SK-N-SH (cell line): ENCODE results near the gene RAPH1. TPM values are rescaled to one million over a fixed set of nuclear protein-coding genes. Genes with fewer than 3 reads are reported as not detected.

ENCODE experiments used
- CTCF ChIA-PET: fragments of 300-600, 350-600 bp; formaldehyde crosslinking; extraction: SDS; loops from one replicate; lab custom pipeline; 2021; lab: Yijun Ruan, JAX
- POLR2A ChIA-PET: fragments of 350-600 bp; sonication (Branson Sonifier 250); formaldehyde crosslinking; extraction: SDS; loops from one replicate; lab custom pipeline; 2020; ENCODE audit warnings: antibody characterized with exemption, inconsistent platforms; lab: Yijun Ruan, JAX
- DNase-seq: peaks from one replicate; pipeline ENCODE4 v3.0.0; 2012
- H2AFZ ChIP-seq: fragments of 200-600 bp; sonication (generic); 2 replicates; pipeline ENCODE4 v1.8.1; 2016; ENCODE audit warnings: antibody characterized with exemption, mild to moderate bottlenecking, low read depth
- H3F3A ChIP-seq: fragments of 200-600 bp; sonication (generic); replicated peaks from 2 replicates; pipeline ENCODE3; 2016; ENCODE audit warnings: antibody characterized with exemption, mild to moderate bottlenecking; ENCODE audit not compliant: insufficient read depth
- H3K27ac ChIP-seq, 2 experiments: fragments of 200-500 bp in 1 of 2; fragments of 200-600 bp in 1 of 2; sonication (Bioruptor generic) in 1 of 2; sonication (generic), shearing (Covaris generic) in 1 of 2; 2 replicates each; pipeline versions ENCODE4 v1.5.1 to v1.6.1; 2014 to 2016; ENCODE audit warnings: low read depth in 2 of 2, inconsistent platforms in 1 of 2, low read length in 1 of 2, mild to moderate bottlenecking in 1 of 2, mixed read lengths in 1 of 2
- H3K27me3 ChIP-seq: fragments of 200-600 bp; sonication (generic), shearing (Covaris generic); 2 replicates; pipeline ENCODE4 v1.6.1; 2016; ENCODE audit warnings: mixed run types; ENCODE audit not compliant: insufficient read depth
- H3K36me3 ChIP-seq, 2 experiments: fragments of 200-500 bp in 1 of 2; fragments of 200-600 bp in 1 of 2; sonication (Bioruptor generic) in 1 of 2; sonication (generic) in 1 of 2; replicated peaks in 1 of 2; 2 replicates each; pipeline versions ENCODE3 to v1.5.1; 2014 to 2016; ENCODE audit warnings: low read length in 1 of 2, mild to moderate bottlenecking in 1 of 2; ENCODE audit not compliant: insufficient read depth in 2 of 2, control insufficient read depth in 1 of 2
- H3K4me1 ChIP-seq, 2 experiments: fragments of 200-500 bp in 1 of 2; fragments of 200-600 bp in 1 of 2; sonication (Bioruptor generic) in 1 of 2; sonication (generic), shearing (Covaris generic) in 1 of 2; 2 replicates each; pipeline versions ENCODE4 v1.5.1 to v1.6.1; 2014 to 2016; ENCODE audit warnings: low read depth in 1 of 2, low read length in 1 of 2, mixed run types in 1 of 2; ENCODE audit not compliant: insufficient read depth in 2 of 2, control insufficient read depth in 1 of 2
- H3K4me2 ChIP-seq: fragments of 200-600 bp; sonication (generic), shearing (Covaris generic); 2 replicates; pipeline ENCODE4 v1.6.1; 2017; ENCODE audit warnings: mixed run types
- H3K4me3 ChIP-seq, 2 experiments: fragments of 200-500 bp in 1 of 2; fragments of 200-600 bp in 1 of 2; sonication (Bioruptor generic) in 1 of 2; sonication (generic), shearing (Covaris generic) in 1 of 2; 2 replicates each; pipeline versions ENCODE4 v1.5.1 to v1.8.1; 2014 to 2016; ENCODE audit warnings: low read depth in 2 of 2, inconsistent platforms in 1 of 2, low read length in 1 of 2, mild to moderate bottlenecking in 1 of 2, mixed read lengths in 1 of 2, moderate library complexity in 1 of 2
- H3K79me2 ChIP-seq: fragments of 200-600 bp; sonication (generic); 2 replicates; pipeline ENCODE4 v1.8.1; 2017; ENCODE audit warnings: mild to moderate bottlenecking; ENCODE audit not compliant: insufficient read depth
- H3K9ac ChIP-seq: fragments of 200-600 bp; sonication (generic); 2 replicates; pipeline ENCODE4 v1.6.1; 2017; ENCODE audit warnings: mixed run types
- H3K9me2 ChIP-seq: fragments of 200-600 bp; sonication (generic); 2 replicates; pipeline ENCODE4 v1.6.1; 2017; ENCODE audit warnings: mixed run types
- H3K9me3 ChIP-seq: fragments of 200-600 bp; sonication (generic); 2 replicates; pipeline ENCODE4 v1.6.1; 2017; ENCODE audit warnings: mixed run types, mild to moderate bottlenecking, moderate library complexity
- H4K20me1 ChIP-seq: fragments of 200-600 bp; sonication (generic); 2 replicates; pipeline ENCODE4 v1.6.1; 2017; ENCODE audit warnings: mild to moderate bottlenecking, mixed run types; ENCODE audit not compliant: insufficient read depth
- CHD2 ChIP-seq: fragments of 150-350 bp; IDR thresholded peaks from 2 replicates; pipeline ENCODE4 v1.6.1; 2018; ENCODE audit warnings: low read length; ENCODE audit not compliant: partially characterized antibody
- CTCF ChIP-seq: fragments of 200-600 bp; sonication (generic); IDR thresholded peaks from 2 replicates; pipeline ENCODE4 v1.6.1; 2017; ENCODE audit warnings: antibody characterized with exemption, mild to moderate bottlenecking, moderate library complexity
- ELF1 ChIP-seq: IDR thresholded peaks from 2 replicates; pipeline ENCODE4 v1.4.0; 2012
- EZH2phosphoT487 ChIP-seq: fragments of 200-600 bp; sonication (generic); IDR thresholded peaks from 2 replicates; pipeline ENCODE4 v1.6.1; 2017; ENCODE audit warnings: low read depth, mixed run types, mild to moderate bottlenecking, antibody characterized with exemption, moderate library complexity, borderline replicate concordance
- FOSL2 ChIP-seq: IDR thresholded peaks from 2 replicates; pipeline ENCODE4 v1.4.0; 2012; ENCODE audit warnings: low read depth, mild to moderate bottlenecking, moderate library complexity, borderline replicate concordance
- GATA2 ChIP-seq: sonication (generic); formaldehyde crosslinking; IDR thresholded peaks from 2 replicates; pipeline ENCODE4 v1.5.0; 2020; ENCODE audit warnings: mild to moderate bottlenecking, missing genetic modification reagents
- IRF3 ChIP-seq: fragments of 150-350 bp; IDR thresholded peaks from 2 replicates; pipeline ENCODE4 v1.6.1; 2016; ENCODE audit warnings: mild to moderate bottlenecking, low read depth, low read length
- JUND ChIP-seq: IDR thresholded peaks from 2 replicates; pipeline ENCODE4 v1.4.0; 2012
- MEF2A ChIP-seq: IDR thresholded peaks from 2 replicates; pipeline ENCODE4 v1.4.0; 2012; ENCODE audit warnings: low read depth, borderline replicate concordance
- MXI1 ChIP-seq: IDR thresholded peaks from 2 replicates; pipeline ENCODE4 v1.6.1; 2012; ENCODE audit warnings: mild to moderate bottlenecking, low read depth, low read length, improper control_type of control experiment
- NFIC ChIP-seq: IDR thresholded peaks from 2 replicates; pipeline ENCODE4 v1.4.0; 2012; ENCODE audit warnings: borderline replicate concordance
- PBX3 ChIP-seq: IDR thresholded peaks from 2 replicates; pipeline ENCODE4; 2012
- POLR2AphosphoS5 ChIP-seq: IDR thresholded peaks from 2 replicates; pipeline ENCODE4 v1.6.1; 2012; ENCODE audit warnings: low read depth, low read length
- RCOR1 ChIP-seq: fragments of 150-350 bp; IDR thresholded peaks from 2 replicates; pipeline ENCODE4 v1.6.1; 2017; ENCODE audit warnings: antibody characterized with exemption, low read length
- REST ChIP-seq: IDR thresholded peaks from 2 replicates; pipeline ENCODE4 v1.6.1; 2012; ENCODE audit warnings: mild to moderate bottlenecking, low read depth, low read length, moderate library complexity
- RXRA ChIP-seq: IDR thresholded peaks from 2 replicates; pipeline ENCODE4 v1.4.0; 2012; ENCODE audit warnings: low read depth, mild to moderate bottlenecking, borderline replicate concordance
- SIN3A ChIP-seq: IDR thresholded peaks from 2 replicates; pipeline ENCODE4 v1.6.1; 2012; ENCODE audit warnings: low read depth, mild to moderate bottlenecking, low read length, moderate library complexity, borderline replicate concordance
- TAF1 ChIP-seq: IDR thresholded peaks from 2 replicates; pipeline ENCODE4 v1.6.1; 2012; ENCODE audit warnings: low read depth, mild to moderate bottlenecking, low read length, moderate library complexity, borderline replicate concordance
- USF1 ChIP-seq: IDR thresholded peaks from 2 replicates; pipeline ENCODE4 v1.4.0; 2012; ENCODE audit warnings: low read depth, borderline replicate concordance
- ZBTB33 ChIP-seq: IDR thresholded peaks from 2 replicates; pipeline ENCODE4 v1.4.0; 2012; ENCODE audit warnings: low read depth, borderline replicate concordance
- WGBS: methylation state at CpG from one replicate; pipeline ENCODE4 v1.1.6; 2017; ENCODE audit warnings: low lambda C conversion rate; 5-methylcytosine and 5-hydroxymethylcytosine counted together
- polyA plus RNA-seq, 3 experiments: library from polyadenylated mRNA; depleted of rRNA; stranded (reverse); fragments of >200 nt; gene quantifications; 2 replicates each; pipeline ENCODE4 v1.2.3, GENCODE V29; 2012

Gene RAPH1
- polyA plus RNA-seq, 1 of the 3 experiments (the other 2 are of a cell fraction) = 6.7 TPM

- Histone ChIP-seq H3K27ac (no peak overlapping the region), H3F3A (no peaks in the 10 kb centered on the region), H2AFZ (no peak overlapping the region), H3K4me3 (no peak overlapping the region), H4K20me1 (peaks cover 40% of the 10 kb centered on the region), H3K4me1 (no peaks in the 10 kb centered on the region), H3K4me2 (no peak overlapping the region), H3K9ac (no peak overlapping the region), H3K9me2 (no peaks in the 10 kb centered on the region), H3K36me3 (peaks cover 0 to 36% of the 10 kb centered on the region in 2 experiments), H3K27me3 (no peaks in the 10 kb centered on the region), H3K9me3 (no peaks in the 10 kb centered on the region), H3K79me2 (peaks cover 100% of the 10 kb centered on the region)
- no peak for DNase-seq
- TF ChIP-seq MXI1 = no peak
- no peak for TF ChIP-seq CHD2
- no peak for TF ChIP-seq JUND
- no peak for TF ChIP-seq USF1
- no peak for TF ChIP-seq EZH2phosphoT487
- no peak for TF ChIP-seq GATA2 (CRISPR knock-in tag)
- TF ChIP-seq MEF2A = no peak
- TF ChIP-seq FOSL2 = no peak
- TF ChIP-seq ELF1 = no peak
- no peak for TF ChIP-seq SIN3A
- TF ChIP-seq CTCF = no peak
- TF ChIP-seq RCOR1 = no peak
- TF ChIP-seq TAF1 = no peak
- TF ChIP-seq PBX3 = no peak
- TF ChIP-seq REST = no peak
- TF ChIP-seq NFIC = no peak
- TF ChIP-seq RXRA = no peak
- no peak for TF ChIP-seq ZBTB33
- TF ChIP-seq POLR2AphosphoS5 = no peak
- TF ChIP-seq IRF3 = no peak
- CTCF ChIA-PET = no interaction called here
- 96% methylated on average over 4 of the region's 4 CpGs for WGBS
- POLR2A ChIA-PET = interaction anchor here (1.0 kb wide), 1 partner anchor 20 kb away, joined by 3 read pairs; the partner anchor contains the start of gene ABI2
These were observed 187.7 kb downstream of the RAPH1 start for GRCh38 chr2:203347375-203347774.
